Measurements from ENCODE around the gene PPP1R14C.
"Not testable (repeated sequence)": the region's sequence is repeated elsewhere in the genome, so short reads cannot be mapped to it uniquely, and the experiment has no call there.

PPP1R14C gene

GRCh38 chr6:150220634-150221551 lies 78.0 kb downstream of the PPP1R14C start:
- DNase-seq (ENCODE audit: low read depth), result no peak

GRCh38 chr6:150224820-150225219 lies 82.0 kb downstream of the PPP1R14C start:
- DNase-seq (ENCODE audit: low read depth), result no peak

- no peak for DNase-seq (ENCODE audit: low read depth)
Measured at GRCh38 chr6:150227281-150227680, 84.4 kb downstream of the PPP1R14C start.

- DNase-seq (ENCODE audit: low read depth), result no peak
Measured at GRCh38 chr6:150228072-150228733, 85.4 kb downstream of the PPP1R14C start.

- no peak for DNase-seq (ENCODE audit: low read depth)
Measured at GRCh38 chr6:150229436-150230163, 86.8 kb downstream of the PPP1R14C start.

GRCh38 chr6:150230164-150230561 lies 87.3 kb downstream of the PPP1R14C start:
- no peak for DNase-seq (ENCODE audit: low read depth)

- no peak for DNase-seq (ENCODE audit: low read depth)
Measured at GRCh38 chr6:150230832-150231524, 88.1 kb downstream of the PPP1R14C start.

GRCh38 chr6:150231525-150231850 lies 88.6 kb downstream of the PPP1R14C start:
- no peak for DNase-seq (ENCODE audit: low read depth)

GRCh38 chr6:150233843-150234269 lies 91.0 kb downstream of the PPP1R14C start:
- no peak for DNase-seq (ENCODE audit: low read depth)

GRCh38 chr6:150235218-150235617 lies 92.4 kb downstream of the PPP1R14C start:
- no peak for DNase-seq (ENCODE audit: low read depth)

- DNase-seq (ENCODE audit: low read depth), result no peak
Measured at GRCh38 chr6:150236114-150236513, 93.3 kb downstream of the PPP1R14C start.

GRCh38 chr6:150236544-150236943 lies 93.7 kb downstream of the PPP1R14C start:
- no peak for DNase-seq (ENCODE audit: low read depth)

- no peak for DNase-seq (ENCODE audit: low read depth)
Measured at GRCh38 chr6:150237626-150238025, 94.8 kb downstream of the PPP1R14C start.

- DNase-seq (ENCODE audit: low read depth), result no peak
Measured at GRCh38 chr6:150238336-150238741, 95.5 kb downstream of the PPP1R14C start.

GRCh38 chr6:150238846-150239407 lies 96.1 kb downstream of the PPP1R14C start:
- no peak for DNase-seq (ENCODE audit: low read depth)

- DNase-seq (ENCODE audit: low read depth), result not testable (repeated sequence)
Measured at GRCh38 chr6:150241756-150242155, 98.9 kb downstream of the PPP1R14C start.

GRCh38 chr6:150243620-150244314 lies 100.9 kb downstream of the PPP1R14C start:
- no peak for DNase-seq (ENCODE audit: low read depth)

- no peak for DNase-seq (ENCODE audit: low read depth)
Measured at GRCh38 chr6:150245148-150245935, 102.5 kb downstream of the PPP1R14C start.

GRCh38 chr6:150247803-150248202 lies 105.0 kb downstream of the PPP1R14C start:
- no peak for DNase-seq (ENCODE audit: low read depth)

- no peak for DNase-seq (ENCODE audit: low read depth)
Measured at GRCh38 chr6:150248300-150248699, 105.5 kb downstream of the PPP1R14C start.
